ENCODE data around the gene RRP1.
"Not testable (repeated sequence)": the region's sequence is repeated elsewhere in the genome, so short reads cannot be mapped to it uniquely, and the experiment has no call there.

The RRP1 gene

DNA sequence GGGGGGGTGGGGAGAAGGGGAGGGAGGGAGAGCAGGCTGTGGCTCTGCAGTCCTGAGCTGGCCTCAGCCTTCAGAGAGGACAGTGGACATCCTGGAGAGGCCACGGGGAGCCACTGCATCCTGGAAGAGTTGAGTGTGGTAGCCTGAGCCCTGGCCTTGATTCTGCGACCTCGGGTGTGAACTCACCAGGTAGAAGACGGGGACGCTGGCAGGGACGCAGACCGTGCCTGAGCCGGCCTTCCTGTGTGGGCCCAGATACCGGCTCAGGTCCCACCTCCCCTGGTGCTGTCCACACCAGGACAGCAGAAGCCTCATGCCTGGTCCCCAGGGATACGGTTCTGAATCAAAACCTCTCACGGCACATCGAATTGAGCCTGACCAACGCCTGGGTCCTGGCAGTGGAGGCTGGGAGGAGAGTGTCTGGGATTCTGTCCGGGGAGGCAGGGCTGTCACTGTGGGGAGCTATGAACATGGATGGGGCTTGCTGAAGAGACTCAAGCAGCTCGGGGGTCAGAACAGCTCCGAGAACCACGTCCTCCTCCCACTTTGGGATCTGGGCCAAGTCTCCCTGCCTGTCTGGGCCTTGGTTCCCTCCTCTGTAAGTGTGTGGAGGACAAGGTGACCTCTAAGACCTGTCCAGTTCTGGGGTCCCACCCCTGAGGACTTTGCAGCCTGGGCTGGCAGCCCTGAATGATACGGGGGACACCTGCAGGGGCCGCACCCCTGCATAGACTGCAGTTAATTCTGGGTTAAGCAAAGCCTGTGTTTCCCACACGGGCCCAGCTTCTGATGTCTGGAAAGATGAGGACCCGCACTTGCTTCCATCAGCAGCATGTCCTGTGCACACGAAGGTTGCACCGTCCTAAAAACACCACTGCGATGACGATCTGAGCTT, 30.4 kb downstream of the RRP1 start:
- DNase-seq: peak; percentile 2

DNA sequence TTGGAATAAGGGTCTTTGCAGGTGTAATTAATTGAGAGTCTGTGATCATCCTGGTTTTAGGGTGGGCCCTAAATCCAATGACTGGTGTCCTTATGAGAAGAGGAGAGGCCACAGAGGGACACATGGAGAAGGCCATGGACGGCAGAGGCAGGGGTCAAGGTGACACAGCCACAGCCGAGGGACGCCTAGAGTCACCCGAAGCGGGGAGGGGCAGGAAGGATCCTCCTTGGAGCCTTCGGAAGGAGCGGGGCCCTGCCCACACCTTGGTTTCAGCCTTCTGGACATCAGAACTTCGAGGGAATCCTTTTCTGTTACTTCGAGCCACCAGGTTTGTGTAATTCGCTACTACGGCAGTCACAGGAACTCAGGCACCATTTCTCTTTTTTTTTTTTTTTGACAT, 31.1 kb downstream of the RRP1 start:
- DNase-seq: peak; percentile 0

- not testable (repeated sequence) for DNase-seq
These were observed 32.8 kb downstream of the RRP1 start for GRCh38 chr21:43822166-43822565.

DNA sequence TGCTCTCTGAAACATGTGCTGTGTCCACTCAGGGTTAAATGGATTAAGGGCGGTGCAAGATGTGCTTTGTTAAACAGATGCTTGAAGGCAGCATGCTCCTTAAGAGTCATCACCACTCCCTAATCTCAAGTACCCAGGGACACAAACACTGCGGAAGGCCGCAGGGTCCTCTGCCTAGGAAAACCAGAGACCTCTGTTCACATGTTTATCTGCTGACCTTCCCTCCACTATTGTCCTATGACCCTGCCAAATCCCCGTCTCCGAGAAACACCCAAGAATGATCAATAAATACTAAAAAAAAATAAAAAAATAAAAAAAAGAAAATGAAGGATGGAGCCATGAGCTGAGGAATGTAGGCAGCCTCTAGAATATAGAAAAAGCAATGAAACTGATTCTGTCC, 33.4 kb downstream of the RRP1 start:
- DNase-seq: not testable (repeated sequence)

DNA sequence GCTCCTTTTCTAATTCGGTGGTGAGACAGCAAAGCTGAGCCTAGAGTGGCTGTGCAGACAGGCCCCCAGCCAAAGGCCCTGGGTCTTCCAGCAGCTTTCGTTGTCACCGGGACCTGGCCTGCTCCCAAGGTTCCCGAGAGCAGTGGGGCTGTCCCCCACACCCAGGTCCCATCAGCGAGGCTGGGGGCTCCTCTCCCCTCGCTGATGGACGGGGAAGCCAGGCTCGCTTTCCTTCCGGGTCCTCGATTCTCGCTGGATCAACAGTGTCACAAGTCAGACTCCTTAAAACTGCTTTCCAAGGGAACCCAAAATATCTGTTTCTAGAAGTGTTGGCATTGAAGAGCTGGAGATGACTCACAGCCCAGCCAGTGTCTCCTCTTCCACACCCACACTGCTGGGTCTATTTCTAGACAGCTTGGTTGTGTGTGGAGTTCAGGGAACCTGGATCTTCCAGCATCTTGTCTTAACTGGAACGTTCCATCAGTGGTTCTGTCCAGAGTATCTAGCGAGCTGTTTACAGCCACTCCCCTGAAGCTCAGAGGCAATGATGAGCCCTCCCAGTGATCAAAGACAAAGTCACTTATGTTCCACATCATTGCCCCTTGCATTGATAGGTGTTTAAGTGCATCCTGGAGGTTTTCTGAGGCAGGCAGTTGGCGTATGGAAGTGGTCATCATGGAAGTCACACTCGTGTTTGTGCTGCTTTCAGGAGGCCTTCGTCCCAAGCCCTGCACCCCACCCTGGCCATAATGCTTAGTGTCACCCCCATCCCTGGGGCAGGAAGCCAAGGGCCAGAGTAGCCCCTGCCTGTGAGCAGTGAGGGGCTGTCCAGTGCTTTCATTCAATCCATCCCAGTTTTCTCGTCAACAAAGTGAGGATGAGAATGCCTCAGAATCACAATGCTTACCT, 35.2 kb downstream of the RRP1 start:
- no peak for DNase-seq

DNA sequence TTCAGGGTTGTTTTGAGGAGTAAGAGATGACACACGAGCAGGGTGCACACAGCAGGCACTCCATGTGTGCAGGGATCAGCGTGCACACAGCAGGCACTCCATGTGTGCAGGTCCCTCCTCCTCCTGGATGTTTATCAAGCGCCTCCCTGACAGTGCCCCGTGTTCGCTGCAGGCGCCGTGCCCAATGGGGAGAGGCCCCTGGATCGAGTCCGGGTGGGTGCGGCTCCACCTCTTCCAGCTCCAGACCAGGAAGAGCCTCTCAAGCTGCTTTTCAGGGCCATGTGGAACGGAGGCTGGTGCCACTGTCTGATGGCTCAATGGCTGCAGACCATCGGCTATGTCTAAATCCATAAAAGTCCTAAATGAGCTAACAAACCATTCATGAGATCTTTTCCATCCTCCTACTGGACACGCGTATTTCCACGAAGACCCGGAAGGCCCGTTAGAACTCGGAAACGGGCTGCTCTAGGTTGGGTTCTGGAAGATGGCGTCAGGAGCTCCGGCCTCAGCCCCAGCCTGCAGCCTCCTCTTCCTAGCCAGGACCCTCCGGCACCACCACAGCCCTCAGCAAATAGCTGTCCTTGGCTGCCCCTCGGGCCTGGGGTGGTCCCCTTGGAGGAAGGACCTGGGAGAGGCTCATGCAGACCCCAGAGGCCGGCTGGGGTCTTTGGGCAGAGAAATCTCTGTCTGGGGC, 36.0 kb downstream of the RRP1 start:
- no peak for DNase-seq

DNA sequence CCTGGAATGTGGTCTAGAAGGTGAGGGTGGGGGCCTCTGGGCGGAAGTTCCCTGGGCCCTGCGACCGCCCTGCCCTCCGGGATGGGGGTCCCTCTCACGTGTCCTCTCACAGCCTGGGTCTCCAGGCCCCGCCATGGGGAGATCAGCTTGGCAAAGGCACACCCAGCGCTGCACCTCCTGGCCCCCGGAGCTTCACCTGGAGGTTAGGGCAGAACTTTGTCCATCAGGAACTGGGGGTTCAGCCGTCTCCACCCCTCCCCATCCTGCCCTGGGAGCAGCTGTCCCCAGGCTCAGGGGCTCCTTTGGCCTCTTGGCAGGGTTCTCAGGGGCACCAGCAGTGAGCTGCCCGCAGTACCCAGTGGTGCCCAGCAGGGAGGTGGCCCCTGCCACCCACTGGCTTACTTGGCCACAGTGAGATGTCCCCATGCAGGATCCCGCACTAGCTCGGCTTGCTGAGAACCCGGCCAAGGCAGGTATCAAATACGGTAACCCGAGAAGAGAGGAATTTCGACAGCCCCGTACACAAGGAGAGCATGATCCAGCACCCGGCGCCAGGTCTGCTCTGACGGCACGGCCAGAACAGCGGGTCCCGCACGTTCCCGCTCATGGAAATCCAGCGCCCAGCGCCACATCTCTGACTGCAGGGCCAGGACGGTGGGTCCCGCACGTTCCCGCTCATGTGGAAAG, 36.7 kb downstream of the RRP1 start:
- DNase-seq: no peak

GRCh38 chr21:43826623-43826974, 37.2 kb downstream of the RRP1 start:
- no peak for DNase-seq

DNA sequence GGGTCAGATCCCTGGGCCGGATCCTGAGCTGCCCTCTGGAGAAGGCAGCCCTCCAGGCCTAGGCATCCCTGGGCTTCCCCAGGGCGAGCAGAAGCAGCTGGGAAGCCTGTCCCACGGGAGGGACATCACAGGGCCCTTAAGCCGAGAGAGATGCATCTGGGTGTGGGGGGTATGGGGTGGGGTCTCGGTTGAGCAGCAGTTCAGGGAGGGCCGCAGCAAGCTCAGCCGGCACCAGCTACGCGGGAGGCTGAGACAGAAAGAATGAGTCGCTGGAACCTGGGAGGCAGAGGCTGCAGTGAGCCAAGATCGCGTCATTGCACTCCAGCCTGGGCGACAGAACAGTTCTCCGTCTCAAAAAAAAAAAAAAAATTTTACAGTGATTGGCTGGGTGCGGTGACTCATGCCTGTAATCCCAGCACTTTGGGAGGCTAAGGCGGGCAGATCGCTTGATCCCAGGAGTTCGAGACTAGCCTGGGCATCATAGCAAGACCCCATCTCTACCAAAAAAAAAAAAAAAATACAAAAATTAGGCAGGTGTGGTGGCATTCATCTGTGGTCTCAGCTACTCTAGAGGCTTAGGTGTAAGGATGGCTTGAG, 37.7 kb downstream of the RRP1 start:
- DNase-seq: no peak

DNA sequence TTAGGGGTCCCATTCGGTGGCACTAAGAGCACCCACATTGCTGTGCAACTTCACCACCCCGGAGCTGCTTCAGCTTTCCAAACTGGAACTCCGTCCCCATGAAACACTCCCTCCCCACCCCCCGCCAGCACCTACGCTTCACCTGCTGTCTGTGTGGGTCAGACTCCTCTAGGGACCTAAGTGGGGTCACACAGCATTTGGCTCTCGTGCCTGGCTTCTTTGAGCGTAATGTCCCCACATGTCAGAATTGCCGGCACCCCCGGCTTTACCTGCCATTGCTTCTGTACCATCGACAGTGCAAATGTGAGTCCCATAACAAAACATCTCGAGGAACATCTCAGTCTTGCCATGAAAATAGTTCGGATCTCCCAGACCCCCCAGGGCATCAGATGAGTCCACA, 39.8 kb downstream of the RRP1 start:
- DNase-seq: no peak

- DNase-seq: no peak
These were observed 40.3 kb downstream of the RRP1 start for GRCh38 chr21:43829575-43830119.

DNA sequence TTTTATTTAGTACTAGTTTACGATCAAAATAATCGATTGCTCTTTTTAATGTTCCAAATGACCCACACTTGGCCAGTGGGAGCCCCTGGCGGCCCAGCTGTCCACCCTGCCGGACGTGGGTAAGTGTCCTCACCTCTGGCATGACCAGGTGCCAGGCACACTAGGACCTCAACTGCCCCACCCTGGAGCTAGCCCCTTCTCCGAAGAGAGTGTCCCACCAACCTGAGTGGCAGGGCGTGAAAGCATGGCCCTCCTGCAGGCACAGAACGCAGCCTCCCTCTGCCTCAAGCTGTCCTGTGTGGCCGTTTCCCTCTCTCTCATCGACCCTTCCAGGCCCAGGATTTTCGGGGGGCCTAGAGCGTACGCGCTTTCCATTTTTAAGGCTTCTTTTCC, 42.8 kb downstream of the RRP1 start:
- no peak for DNase-seq

DNA sequence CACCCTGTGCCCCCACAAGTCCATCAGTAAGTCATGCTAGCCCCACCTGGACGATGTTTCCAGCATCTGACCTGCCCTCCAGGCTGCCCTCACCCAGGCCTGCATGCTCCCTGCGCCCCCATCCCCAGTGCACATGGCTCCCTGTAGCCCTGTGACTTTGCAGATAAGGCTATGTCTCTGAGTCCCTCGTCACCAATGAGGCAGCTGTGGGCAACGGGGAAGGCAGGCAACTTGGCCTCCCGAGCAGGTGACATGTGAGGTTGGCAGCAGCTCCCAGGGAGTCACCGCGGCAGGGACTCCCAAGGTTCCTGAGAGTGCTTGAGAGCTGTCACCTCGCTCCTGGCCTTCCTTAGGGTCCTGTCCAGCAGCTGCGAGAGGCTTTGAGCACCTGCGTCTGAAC, 43.3 kb downstream of the RRP1 start:
- DNase-seq: no peak

GRCh38 chr21:43834146-43834905, 44.9 kb downstream of the RRP1 start:
- no peak for DNase-seq

- DNase-seq: no peak
These were observed 45.7 kb downstream of the RRP1 start for GRCh38 chr21:43835050-43835449.

DNA sequence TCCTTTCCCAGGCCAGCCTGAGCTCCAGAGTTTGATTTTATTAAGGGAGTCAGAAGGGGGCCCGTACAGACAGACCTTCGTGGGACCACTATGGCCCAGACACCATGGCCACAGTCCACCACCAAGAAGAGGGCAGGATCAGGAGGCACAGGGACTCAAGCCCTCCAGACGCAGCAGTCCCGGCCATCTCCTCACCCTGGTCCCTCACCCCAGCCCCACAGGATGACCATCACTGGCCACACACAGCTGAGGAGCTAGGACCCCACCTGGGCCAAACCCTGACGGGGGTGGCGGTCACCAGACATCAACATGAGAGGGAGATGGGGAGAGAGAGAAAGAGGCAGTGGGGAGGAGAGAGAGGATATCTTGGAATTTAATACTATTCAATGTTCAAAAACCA, 46.5 kb downstream of the RRP1 start:
- no peak for DNase-seq

DNA sequence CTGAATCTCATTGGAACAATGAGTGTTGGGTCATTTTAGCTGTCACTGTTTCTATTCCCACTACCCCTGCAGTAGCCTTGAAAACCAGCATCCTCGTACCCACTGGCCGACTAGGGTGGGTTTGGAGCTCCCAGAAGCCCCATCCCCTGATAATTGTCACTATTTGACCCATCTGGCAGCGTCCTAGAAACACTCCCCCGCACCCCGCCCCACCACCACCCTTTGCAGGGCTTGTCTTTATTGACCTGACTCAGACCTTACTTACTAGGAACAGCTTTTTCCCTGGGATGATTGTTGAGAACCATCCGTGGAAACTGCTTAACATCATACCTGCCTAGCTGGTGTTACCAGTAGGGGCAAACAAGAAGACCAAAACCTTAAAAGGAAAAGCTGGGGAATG, 47.2 kb downstream of the RRP1 start:
- no peak for DNase-seq

DNA sequence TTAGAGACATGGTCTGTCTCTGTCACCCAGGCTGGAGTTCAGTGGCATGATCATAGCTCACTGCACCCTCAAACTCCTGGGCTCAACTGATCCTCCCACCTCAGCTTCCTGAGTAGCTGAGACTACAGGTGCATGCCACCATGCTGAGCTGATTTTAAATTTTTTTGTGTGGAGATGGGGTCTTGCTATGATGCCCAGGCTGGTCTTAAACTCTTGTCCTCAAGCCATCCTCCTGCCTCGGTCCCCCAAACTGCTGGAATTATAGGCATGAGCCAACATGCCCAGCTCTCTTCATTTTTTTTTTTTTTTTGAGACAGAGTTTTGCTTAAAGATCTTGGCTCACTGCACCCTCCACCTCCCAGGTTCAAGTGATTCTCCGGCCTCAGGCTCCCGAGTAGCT, 50.9 kb downstream of the RRP1 start:
- no peak for DNase-seq

DNA sequence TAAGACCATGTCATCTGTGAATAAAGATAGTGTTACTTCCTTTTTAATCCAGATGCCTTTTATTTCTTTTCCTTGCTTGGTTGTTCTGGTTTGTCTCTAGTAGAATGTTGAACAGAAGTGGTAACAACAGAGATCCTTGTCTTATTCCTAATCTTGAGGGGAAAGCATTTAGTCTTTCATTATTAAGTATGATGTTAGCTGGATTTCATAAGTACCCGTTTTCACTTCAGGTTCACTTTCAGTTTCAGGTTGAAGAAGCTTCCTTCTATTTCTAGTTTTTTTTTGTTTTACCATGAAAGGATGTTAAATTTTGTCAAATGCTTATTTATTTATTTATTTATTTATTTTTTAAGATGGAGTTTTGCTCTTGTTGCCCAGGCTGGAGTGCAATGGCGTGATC, 53.4 kb downstream of the RRP1 start:
- no peak for DNase-seq

GRCh38 chr21:43844906-43845305, 55.5 kb downstream of the RRP1 start:
- DNase-seq: not testable (repeated sequence)

- no peak for DNase-seq
These were observed 56.0 kb downstream of the RRP1 start for GRCh38 chr21:43845386-43845785.
